WTC11 (cell line): Measurements from ENCODE around the gene ST6GALNAC5.

Source experiments
- AFF4 ChIP-seq: sonication (generic); formaldehyde crosslinking; IDR thresholded peaks from 2 replicates; pipeline ENCODE4 v1.8.1; 2023; ENCODE audit warnings: mild to moderate bottlenecking, missing genetic modification reagents, borderline replicate concordance
- FOXJ3 ChIP-seq: sonication (generic); formaldehyde crosslinking; IDR thresholded peaks from 2 replicates; pipeline ENCODE4 v1.9.0; 2021; ENCODE audit warnings: missing genetic modification reagents, mild to moderate bottlenecking, borderline replicate concordance
- GABPB1 ChIP-seq: sonication (generic); formaldehyde crosslinking; IDR thresholded peaks from 2 replicates; pipeline ENCODE4 v1.8.1; 2023; ENCODE audit warnings: mild to moderate bottlenecking, missing genetic modification reagents
- NR2C2 ChIP-seq: sonication (generic); formaldehyde crosslinking; IDR thresholded peaks from 2 replicates; pipeline ENCODE4 v1.8.0; 2022; ENCODE audit warnings: mild to moderate bottlenecking, missing genetic modification reagents
- ZNF281 ChIP-seq: sonication (generic); formaldehyde crosslinking; IDR thresholded peaks from 2 replicates; pipeline ENCODE4 v1.8.0; 2023; ENCODE audit warnings: mild to moderate bottlenecking, missing genetic modification reagents
- TF ChIP-seq, protein P1 (sequence below): fragments of 200-600 bp; IDR thresholded peaks from 2 replicates; pipeline ENCODE4 v1.8.0; 2022; ENCODE audit warnings: antibody characterized with exemption
- TF ChIP-seq, protein P2 (sequence below): sonication (generic); formaldehyde crosslinking; IDR thresholded peaks from 2 replicates; pipeline ENCODE4 v1.8.1; 2022; ENCODE audit warnings: low read depth, missing genetic modification reagents, borderline replicate concordance

GRCh38 chr1:77089756-77090155 lies 222.5 kb downstream of the ST6GALNAC5 start:
- TF ChIP-seq, protein P1, sequence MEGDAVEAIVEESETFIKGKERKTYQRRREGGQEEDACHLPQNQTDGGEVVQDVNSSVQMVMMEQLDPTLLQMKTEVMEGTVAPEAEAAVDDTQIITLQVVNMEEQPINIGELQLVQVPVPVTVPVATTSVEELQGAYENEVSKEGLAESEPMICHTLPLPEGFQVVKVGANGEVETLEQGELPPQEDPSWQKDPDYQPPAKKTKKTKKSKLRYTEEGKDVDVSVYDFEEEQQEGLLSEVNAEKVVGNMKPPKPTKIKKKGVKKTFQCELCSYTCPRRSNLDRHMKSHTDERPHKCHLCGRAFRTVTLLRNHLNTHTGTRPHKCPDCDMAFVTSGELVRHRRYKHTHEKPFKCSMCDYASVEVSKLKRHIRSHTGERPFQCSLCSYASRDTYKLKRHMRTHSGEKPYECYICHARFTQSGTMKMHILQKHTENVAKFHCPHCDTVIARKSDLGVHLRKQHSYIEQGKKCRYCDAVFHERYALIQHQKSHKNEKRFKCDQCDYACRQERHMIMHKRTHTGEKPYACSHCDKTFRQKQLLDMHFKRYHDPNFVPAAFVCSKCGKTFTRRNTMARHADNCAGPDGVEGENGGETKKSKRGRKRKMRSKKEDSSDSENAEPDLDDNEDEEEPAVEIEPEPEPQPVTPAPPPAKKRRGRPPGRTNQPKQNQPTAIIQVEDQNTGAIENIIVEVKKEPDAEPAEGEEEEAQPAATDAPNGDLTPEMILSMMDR = no peak
- TF ChIP-seq, protein P2, sequence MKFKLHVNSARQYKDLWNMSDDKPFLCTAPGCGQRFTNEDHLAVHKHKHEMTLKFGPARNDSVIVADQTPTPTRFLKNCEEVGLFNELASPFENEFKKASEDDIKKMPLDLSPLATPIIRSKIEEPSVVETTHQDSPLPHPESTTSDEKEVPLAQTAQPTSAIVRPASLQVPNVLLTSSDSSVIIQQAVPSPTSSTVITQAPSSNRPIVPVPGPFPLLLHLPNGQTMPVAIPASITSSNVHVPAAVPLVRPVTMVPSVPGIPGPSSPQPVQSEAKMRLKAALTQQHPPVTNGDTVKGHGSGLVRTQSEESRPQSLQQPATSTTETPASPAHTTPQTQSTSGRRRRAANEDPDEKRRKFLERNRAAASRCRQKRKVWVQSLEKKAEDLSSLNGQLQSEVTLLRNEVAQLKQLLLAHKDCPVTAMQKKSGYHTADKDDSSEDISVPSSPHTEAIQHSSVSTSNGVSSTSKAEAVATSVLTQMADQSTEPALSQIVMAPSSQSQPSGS (CRISPR knock-in tag) = no peak
- TF ChIP-seq ZNF281 (CRISPR knock-in tag) = no peak
- no peak for TF ChIP-seq GABPB1 (CRISPR knock-in tag)
- TF ChIP-seq NR2C2 = no peak
- no peak for TF ChIP-seq FOXJ3 (CRISPR knock-in tag)
- TF ChIP-seq AFF4 (CRISPR knock-in tag) = no peak
